HepG2 (cell line): ENCODE data around the gene PLK3. TPM values are rescaled to one million over a fixed set of nuclear protein-coding genes. Genes with fewer than 3 reads are reported as not detected.

Experiments
- ARNT ChIP-seq: fragments of 450-650 bp; IDR thresholded peaks from 2 replicates; pipeline ENCODE4 v1.6.1; 2017
- ATAD3A ChIP-seq: sonication (generic); formaldehyde crosslinking; IDR thresholded peaks from 2 replicates; pipeline ENCODE4 v1.4.0; 2020; ENCODE audit warnings: missing genetic modification reagents
- HNRNPH1 ChIP-seq: fragments of 200-400 bp; formaldehyde crosslinking; optimal IDR thresholded peaks from 2 replicates; pipeline ENCODE3; 2017; ENCODE audit warnings: mild to moderate bottlenecking, low read depth, low read length
- HNRNPL ChIP-seq: fragments of 200-400 bp; formaldehyde crosslinking; IDR thresholded peaks from 2 replicates; pipeline ENCODE4 v1.6.1; 2017; ENCODE audit warnings: mild to moderate bottlenecking, low read depth, low read length
- HOMEZ ChIP-seq: IDR thresholded peaks from 2 replicates; pipeline ENCODE4 v1.6.1; 2016; ENCODE audit warnings: low read depth
- KAT7 ChIP-seq: IDR thresholded peaks from 2 replicates; pipeline ENCODE4 v1.6.1; 2018; ENCODE audit warnings: borderline replicate concordance, missing compliant biosample characterization
- KDM2A ChIP-seq: sonication (generic); formaldehyde crosslinking; IDR thresholded peaks from 2 replicates; pipeline ENCODE4 v1.4.0; 2020; ENCODE audit warnings: low read depth, missing genetic modification reagents, borderline replicate concordance
- KDM6A ChIP-seq: IDR thresholded peaks from 2 replicates; pipeline ENCODE4 v1.6.1; 2016; ENCODE audit warnings: low read depth
- MBD4 ChIP-seq: IDR thresholded peaks from 2 replicates; pipeline ENCODE4 v1.6.1; 2012; ENCODE audit warnings: low read length, inconsistent platforms, borderline replicate concordance
- NCOA2 ChIP-seq: sonication (generic); formaldehyde crosslinking; IDR thresholded peaks from 2 replicates; pipeline ENCODE4 v1.8.0; 2022; ENCODE audit warnings: inconsistent platforms
- NR2F6 ChIP-seq, 2 experiments: IDR thresholded peaks; 2 replicates each; pipeline ENCODE4 v1.6.1; 2016; ENCODE audit warnings: antibody characterized with exemption in 1 of 2, mild to moderate bottlenecking in 1 of 2
- PCBP2 ChIP-seq: fragments of 200-400 bp; formaldehyde crosslinking; optimal IDR thresholded peaks from 2 replicates; pipeline ENCODE3; 2018; ENCODE audit warnings: low read length, low read depth; ENCODE audit not compliant: poor library complexity, severe bottlenecking
- RFXANK ChIP-seq: IDR thresholded peaks from 2 replicates; pipeline ENCODE4 v1.6.1; 2016
- SUZ12 ChIP-seq: fragments of 150-350 bp; IDR thresholded peaks from 2 replicates; pipeline ENCODE4 v1.6.1; 2014; ENCODE audit warnings: low read depth, low read length
- ZFAT ChIP-seq: sonication (generic); formaldehyde crosslinking; conservative IDR thresholded peaks from 2 replicates; pipeline ENCODE4 v1.8.1; 2023; ENCODE audit warnings: missing genetic modification reagents, inconsistent platforms
- ZNF136 ChIP-seq: sonication (generic); formaldehyde crosslinking; IDR thresholded peaks from 2 replicates; pipeline ENCODE4 v1.8.1; 2022; ENCODE audit warnings: low read depth, mild to moderate bottlenecking, moderate library complexity, missing genetic modification reagents
- ZNF160 ChIP-seq: sonication (generic); formaldehyde crosslinking; IDR thresholded peaks from 2 replicates; pipeline ENCODE4 v1.8.0; 2022; ENCODE audit warnings: mild to moderate bottlenecking, inconsistent platforms, missing genetic modification reagents
- ZNF367 ChIP-seq: sonication (generic); formaldehyde crosslinking; IDR thresholded peaks from 2 replicates; pipeline ENCODE4 v1.4.0; 2020; ENCODE audit warnings: missing genetic modification reagents, borderline replicate concordance
- ZNF432 ChIP-seq: sonication (generic); formaldehyde crosslinking; IDR thresholded peaks from 2 replicates; pipeline ENCODE4 v1.5.0; 2020; ENCODE audit warnings: missing genetic modification reagents, mild to moderate bottlenecking, borderline replicate concordance
- ZNF552 ChIP-seq: sonication (generic); formaldehyde crosslinking; IDR thresholded peaks from 2 replicates; pipeline ENCODE4 v1.9.0; 2022; ENCODE audit warnings: missing genetic modification reagents, mild to moderate bottlenecking, borderline replicate concordance
- ZNF674 ChIP-seq: sonication (generic); formaldehyde crosslinking; IDR thresholded peaks from 2 replicates; pipeline ENCODE4 v1.5.0; 2020; ENCODE audit warnings: low read depth, mild to moderate bottlenecking, missing genetic modification reagents
- polyA plus RNA-seq, 8 experiments: library from polyadenylated mRNA; depleted of rRNA in 3 of 8; stranded (reverse) in 7 of 8; unstranded in 1 of 8; fragments of >200 nt; fragmentation: Illumina TruSeq in 4 of 8; extraction: Trizol in 4 of 8; gene quantifications; 2 replicates each; pipeline versions ENCODE4 v1.2.1 to v1.2.3, GENCODE V29; 2011 to 2016; ENCODE audit warnings: low read depth in 4 of 8, missing spikeins in 1 of 8, mixed read lengths in 1 of 8; ENCODE audit not compliant: insufficient read depth in 1 of 8
- total RNA-seq, 5 experiments: library from RNA; depleted of rRNA; stranded (reverse); fragments of >200 nt; fragmentation: Illumina TruSeq; extraction: Trizol; gene quantifications; 2 replicates each; pipeline ENCODE4 v1.2.3, GENCODE V29; 2016; ENCODE audit warnings: low read depth in 1 of 5
- TF ChIP-seq, protein P1 (sequence below): sonication (generic); formaldehyde crosslinking; IDR thresholded peaks from 2 replicates; pipeline ENCODE4 v1.8.1; 2023; ENCODE audit warnings: mild to moderate bottlenecking, inconsistent platforms, moderate library complexity, missing genetic modification reagents, borderline replicate concordance
- TF ChIP-seq, protein P2 (sequence below): sonication (generic); formaldehyde crosslinking; IDR thresholded peaks from 2 replicates; pipeline ENCODE4 v1.4.0; 2020; ENCODE audit warnings: missing genetic modification reagents, mild to moderate bottlenecking, borderline replicate concordance
- TF ChIP-seq, protein P3 (sequence below): sonication (generic); IDR thresholded peaks from 2 replicates; pipeline ENCODE4 v1.6.1; 2016; ENCODE audit warnings: low read depth, borderline replicate concordance

Gene PLK3
- total and polyA plus RNA-seq, 2 of the 13 experiments (the other 11 are each of a cell fraction or from before 2014, with no cell fraction given) = 9.8 to 16.9 TPM

GRCh38 chr1:44820328-44821239 lies 20.4 kb downstream of the PLK3 start (continued):
- TF ChIP-seq ZNF432 (CRISPR knock-in tag) = no peak
- no peak for TF ChIP-seq ZNF674 (CRISPR knock-in tag)
- no peak for TF ChIP-seq RFXANK (CRISPR knock-in tag)
- TF ChIP-seq SUZ12 = no peak
- no peak for TF ChIP-seq MBD4
- TF ChIP-seq PCBP2 = no peak
- TF ChIP-seq KDM6A (CRISPR knock-in tag) = no peak
- no peak for TF ChIP-seq ZNF136 (CRISPR knock-in tag)
- no peak for TF ChIP-seq HOMEZ
- TF ChIP-seq NR2F6 (IDR thresholded peaks at IDR 0.05) = 0 out of 2 replicates have a peak, but pooled peaks have one; percentile 2
- TF ChIP-seq NR2F6 (CRISPR knock-in tag; IDR thresholded peaks at IDR 0.05) = no peak
- TF ChIP-seq HNRNPH1 = no peak
- no peak for TF ChIP-seq NCOA2
- TF ChIP-seq KDM2A (CRISPR knock-in tag) = peak; percentile 7
- no peak for TF ChIP-seq ZFAT (CRISPR knock-in tag)
- TF ChIP-seq ZNF160 (CRISPR knock-in tag) = 0 out of 2 replicates have a peak, but pooled peaks have one; percentile 18
- TF ChIP-seq ZNF552 (CRISPR knock-in tag) = no peak
- no peak for TF ChIP-seq ZNF367 (CRISPR knock-in tag)
- TF ChIP-seq KAT7 (CRISPR knock-in tag) = no peak
- no peak for TF ChIP-seq ATAD3A (CRISPR knock-in tag)
- no peak for TF ChIP-seq ARNT
- TF ChIP-seq, protein P1, sequence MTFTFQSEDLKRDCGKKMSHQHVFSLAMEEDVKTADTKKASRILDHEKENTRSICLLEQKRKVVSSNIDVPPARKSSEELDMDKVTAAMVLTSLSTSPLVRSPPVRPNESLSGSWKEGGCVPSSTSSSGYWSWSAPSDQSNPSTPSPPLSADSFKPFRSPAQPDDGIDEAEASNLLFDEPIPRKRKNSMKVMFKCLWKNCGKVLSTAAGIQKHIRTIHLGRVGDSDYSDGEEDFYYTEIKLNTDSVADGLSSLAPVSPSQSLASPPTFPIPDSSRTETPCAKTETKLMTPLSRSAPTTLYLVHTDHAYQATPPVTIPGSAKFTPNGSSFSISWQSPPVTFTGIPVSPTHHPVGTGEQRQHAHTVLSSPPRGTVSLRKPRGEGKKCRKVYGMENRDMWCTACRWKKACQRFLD = no peak
- peak; percentile 60; the same call in 1 of the 2 replicates for TF ChIP-seq HNRNPL
- TF ChIP-seq, protein P2, sequence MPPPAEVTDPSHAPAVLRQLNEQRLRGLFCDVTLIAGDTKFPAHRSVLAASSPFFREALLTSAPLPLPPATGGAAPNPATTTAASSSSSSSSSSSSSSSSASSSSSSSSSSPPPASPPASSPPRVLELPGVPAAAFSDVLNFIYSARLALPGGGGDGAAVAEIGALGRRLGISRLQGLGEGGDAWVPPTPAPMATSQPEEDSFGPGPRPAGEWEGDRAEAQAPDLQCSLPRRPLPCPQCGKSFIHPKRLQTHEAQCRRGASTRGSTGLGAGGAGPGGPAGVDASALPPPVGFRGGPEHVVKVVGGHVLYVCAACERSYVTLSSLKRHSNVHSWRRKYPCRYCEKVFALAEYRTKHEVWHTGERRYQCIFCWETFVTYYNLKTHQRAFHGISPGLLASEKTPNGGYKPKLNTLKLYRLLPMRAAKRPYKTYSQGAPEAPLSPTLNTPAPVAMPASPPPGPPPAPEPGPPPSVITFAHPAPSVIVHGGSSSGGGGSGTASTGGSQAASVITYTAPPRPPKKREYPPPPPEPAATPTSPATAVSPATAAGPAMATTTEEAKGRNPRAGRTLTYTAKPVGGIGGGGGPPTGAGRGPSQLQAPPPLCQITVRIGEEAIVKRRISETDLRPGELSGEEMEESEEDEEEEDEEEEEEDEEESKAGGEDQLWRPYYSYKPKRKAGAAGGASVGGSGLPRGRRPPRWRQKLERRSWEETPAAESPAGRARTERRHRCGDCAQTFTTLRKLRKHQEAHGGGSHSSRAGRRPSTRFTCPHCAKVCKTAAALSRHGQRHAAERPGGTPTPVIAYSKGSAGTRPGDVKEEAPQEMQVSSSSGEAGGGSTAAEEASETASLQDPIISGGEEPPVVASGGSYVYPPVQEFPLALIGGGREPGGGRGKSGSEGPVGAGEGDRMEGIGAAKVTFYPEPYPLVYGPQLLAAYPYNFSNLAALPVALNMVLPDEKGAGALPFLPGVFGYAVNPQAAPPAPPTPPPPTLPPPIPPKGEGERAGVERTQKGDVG (CRISPR knock-in tag) = peak; percentile 4; the same call in 1 of the 2 replicates
- TF ChIP-seq, protein P3, sequence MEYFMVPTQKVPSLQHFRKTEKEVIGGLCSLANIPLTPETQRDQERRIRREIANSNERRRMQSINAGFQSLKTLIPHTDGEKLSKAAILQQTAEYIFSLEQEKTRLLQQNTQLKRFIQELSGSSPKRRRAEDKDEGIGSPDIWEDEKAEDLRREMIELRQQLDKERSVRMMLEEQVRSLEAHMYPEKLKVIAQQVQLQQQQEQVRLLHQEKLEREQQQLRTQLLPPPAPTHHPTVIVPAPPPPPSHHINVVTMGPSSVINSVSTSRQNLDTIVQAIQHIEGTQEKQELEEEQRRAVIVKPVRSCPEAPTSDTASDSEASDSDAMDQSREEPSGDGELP = peak; percentile 9; the same call in 1 of the 2 replicates
